GM18868 (cell line): Measurements from ENCODE around the gene ISCA2.

Experiments used
- ATAC-seq: cut with Tn5 transposase; IDR thresholded peaks from one replicate; pipeline ENCODE4 v1.9.1; 2021; ENCODE audit warnings: mild to moderate bottlenecking, moderate library complexity; ENCODE audit not compliant: unreplicated experiment

The ISCA2 gene

GRCh38 chr14:74507085-74507484 is 13.5 kb downstream of the ISCA2 start:
- ATAC-seq, result no peak

DNA sequence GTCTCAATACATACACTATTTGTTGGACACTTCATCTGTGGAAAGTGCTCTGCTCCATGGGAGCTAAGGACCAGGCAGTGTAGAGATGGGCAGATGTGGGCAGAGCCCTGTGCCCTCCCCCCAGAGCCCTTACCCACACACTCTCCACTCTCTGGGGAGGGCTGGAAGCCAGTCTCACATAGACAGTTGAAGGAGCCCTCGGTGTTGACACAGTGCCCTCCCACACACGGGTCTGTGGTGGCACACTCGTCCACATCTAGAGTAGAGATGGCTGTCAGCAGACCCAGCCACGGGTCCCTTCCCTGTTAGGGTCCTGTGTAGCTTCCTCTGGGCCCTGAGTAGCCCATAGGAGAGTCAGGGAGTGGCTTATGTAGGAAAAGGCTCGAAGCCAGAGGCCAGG is 14.3 kb downstream of the ISCA2 start:
- no peak for ATAC-seq

DNA sequence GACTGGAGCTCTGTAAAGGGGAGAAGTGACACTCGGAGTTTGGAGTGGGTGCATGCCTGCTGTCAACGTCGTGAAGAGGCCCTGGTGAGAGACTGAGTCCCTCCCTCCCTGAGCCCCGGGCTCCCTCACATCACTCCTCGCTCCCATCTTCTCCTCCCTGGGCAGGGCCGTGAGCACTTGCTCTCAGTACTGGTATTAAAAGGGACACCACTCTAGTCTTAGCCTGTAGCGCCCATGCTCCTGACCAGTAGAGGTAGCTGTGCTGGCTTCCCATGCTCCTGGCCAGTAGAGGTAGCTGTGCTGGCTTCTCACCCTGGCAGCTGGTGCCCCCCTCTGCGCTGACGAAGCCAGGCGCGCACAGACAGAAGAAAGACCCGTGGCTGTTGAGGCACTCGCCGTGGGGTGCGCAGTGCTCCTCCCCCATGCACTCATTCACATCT is 14.7 kb downstream of the ISCA2 start:
- ATAC-seq, result no peak

GRCh38 chr14:74508844-74509428 is 15.4 kb downstream of the ISCA2 start:
- no peak for ATAC-seq

DNA sequence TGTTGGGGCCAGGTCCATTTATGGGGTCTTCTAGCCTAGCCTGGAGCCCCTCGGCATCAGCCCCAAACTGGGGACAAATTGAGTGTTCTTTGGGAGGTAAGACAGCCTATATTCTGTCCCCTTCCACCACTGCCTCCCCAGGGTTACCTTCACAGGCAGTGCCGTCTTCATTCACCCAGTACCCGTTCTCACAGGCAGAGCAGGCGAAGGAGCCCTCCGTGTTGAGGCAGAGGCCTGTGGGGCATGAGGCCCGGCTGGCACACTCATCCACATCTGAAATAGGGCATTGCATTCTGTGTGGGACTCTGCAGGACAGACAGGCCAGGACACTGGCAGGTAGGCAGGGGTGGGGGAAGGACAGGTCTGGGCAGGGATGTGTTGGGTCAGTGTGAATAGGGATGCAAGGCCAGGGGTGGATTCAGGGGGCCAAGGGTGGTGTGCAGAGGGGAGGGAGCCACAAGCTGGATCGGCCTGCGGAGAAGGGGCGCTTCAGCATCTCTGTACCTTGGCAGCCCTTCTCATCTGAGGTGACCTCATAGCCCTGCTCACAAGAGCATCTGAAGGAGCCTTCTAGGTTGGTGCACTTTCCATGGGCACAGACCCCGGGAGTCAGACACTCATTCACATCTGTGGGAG is 16.1 kb downstream of the ISCA2 start:
- no peak for ATAC-seq

GRCh38 chr14:74510223-74510931 is 16.8 kb downstream of the ISCA2 start:
- no peak for ATAC-seq

- ATAC-seq, result no peak
Observed at GRCh38 chr14:74510959-74511409, 17.4 kb downstream of the ISCA2 start.

- no peak for ATAC-seq
Observed at GRCh38 chr14:74511966-74512830, 18.6 kb downstream of the ISCA2 start.

- no peak for ATAC-seq
Observed at GRCh38 chr14:74514471-74514941, 20.9 kb downstream of the ISCA2 start.

DNA sequence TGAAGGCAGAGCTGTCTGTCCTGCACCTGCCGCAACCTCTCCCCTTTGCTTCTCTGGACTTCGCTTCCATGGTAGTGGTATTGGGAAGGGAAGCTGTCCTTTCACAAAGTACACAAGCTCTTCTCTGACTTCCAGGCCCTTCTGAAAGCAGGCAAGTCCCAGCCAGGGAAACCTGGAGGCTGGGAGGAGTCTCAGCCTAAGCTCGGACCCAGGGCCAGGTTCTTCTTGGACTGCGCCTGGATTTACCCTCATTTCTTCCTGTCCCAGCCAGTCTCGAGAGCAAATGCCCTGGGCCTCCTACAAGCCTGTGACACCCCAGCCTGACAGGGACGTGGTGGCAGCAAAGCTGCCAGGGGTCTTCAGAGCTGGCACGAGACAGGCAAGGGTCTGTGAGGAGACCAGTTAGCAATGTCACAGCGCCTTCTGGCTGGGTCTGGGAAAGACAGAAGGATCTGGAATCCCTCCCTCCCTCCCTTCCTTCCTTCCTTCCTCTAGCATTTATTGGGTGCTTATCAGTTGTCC is 22.4 kb downstream of the ISCA2 start:
- ATAC-seq, result no peak

GRCh38 chr14:74516451-74517160 is 23.0 kb downstream of the ISCA2 start:
- no peak for ATAC-seq

DNA sequence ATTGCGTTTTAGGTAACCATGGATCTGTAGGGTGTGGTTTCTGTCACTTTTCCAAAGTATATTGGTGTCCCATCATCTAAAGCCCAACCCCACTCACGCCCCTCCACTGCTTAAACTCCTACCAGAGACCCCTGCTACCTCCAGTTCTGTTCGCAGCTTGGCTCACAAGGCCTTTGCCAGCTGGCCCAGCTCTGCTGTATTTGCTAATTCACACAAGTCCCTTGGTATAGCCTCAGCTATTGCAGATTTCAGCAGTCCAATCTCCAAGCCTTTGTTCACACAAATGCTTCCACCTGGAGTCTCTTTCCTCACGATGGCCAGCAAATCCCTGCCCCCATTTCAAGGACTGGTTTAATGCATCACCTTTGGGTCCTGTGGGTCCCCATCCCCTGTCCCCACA is 24.2 kb downstream of the ISCA2 start:
- no peak for ATAC-seq

DNA sequence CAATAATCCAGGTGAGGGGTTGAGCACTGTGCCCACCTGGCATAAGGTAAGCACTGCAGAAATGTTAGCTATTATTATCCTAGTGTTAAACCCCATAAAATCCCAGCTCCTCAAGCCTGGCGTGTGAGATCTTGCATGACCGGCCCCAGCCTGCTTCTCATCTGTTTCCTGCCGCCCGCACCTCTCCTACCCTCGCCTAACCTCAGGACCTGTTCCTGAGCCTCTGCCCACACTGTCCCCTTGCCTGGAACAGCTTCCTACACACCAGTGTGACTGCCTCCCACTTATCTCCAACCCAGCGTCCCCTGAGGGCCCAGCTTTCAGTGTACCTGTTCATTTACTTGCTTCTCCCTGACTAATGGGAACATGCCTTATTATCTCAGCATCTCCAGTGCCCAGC is 24.7 kb downstream of the ISCA2 start:
- no peak for ATAC-seq

GRCh38 chr14:74519316-74520074 is 25.9 kb downstream of the ISCA2 start:
- no peak for ATAC-seq

DNA sequence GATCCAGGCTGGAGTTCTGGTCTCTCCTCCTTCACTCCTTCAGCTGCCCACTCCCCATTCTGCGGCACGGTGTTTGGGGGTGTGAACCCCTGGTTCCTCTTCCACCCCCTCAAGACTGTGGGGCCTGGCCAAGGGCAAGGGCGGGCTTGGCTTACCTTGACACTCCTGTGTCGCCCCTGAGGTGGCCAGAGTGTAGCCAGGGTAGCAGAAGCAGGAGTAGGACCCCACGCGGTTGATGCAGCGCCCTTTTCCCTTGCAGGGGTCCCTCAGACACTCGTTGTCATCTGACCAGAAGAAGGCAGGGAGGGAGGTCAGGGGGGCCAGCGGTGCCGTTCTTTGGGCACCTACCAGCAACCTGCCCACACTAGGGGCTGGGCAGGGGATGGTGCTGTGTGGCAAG is 28.2 kb downstream of the ISCA2 start:
- ATAC-seq, result no peak

- ATAC-seq, result no peak
Observed at GRCh38 chr14:74522740-74523139, 29.2 kb downstream of the ISCA2 start.

DNA sequence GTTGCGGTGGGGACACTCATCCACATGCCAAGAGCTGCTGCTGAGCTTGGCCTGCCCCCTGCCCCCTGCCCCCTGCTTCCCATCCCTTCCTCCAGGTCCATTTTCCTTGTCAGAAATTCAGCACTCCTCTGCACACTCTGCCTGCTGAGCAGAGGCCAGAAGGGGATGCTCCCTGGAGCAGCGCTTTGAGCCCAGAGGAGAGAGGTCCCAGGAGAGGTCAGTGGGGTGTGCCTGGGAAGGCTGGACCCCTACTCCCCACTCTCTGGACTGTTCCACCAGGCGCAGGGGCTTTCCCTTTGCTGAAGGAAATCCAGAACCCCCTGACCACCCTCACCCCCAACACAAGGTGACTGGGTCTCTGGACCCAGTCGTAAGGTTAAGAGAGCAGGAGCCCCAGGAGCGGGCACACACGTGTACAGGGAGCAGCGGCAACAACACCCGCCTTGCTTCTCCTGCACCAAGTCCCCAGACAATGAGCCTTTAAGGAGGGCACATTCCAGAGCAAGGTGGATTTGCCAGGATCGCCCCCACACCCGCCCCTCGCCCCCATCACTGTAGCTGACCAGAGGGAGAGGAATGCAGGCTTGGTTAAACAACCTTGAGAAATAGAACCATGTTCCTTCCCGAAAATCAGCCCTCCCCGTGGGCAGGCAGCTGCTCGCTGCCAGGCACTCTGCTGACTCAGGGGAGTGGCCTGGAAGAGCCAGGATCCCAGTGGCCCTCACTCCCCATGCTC is 30.7 kb downstream of the ISCA2 start:
- ATAC-seq, result no peak

DNA sequence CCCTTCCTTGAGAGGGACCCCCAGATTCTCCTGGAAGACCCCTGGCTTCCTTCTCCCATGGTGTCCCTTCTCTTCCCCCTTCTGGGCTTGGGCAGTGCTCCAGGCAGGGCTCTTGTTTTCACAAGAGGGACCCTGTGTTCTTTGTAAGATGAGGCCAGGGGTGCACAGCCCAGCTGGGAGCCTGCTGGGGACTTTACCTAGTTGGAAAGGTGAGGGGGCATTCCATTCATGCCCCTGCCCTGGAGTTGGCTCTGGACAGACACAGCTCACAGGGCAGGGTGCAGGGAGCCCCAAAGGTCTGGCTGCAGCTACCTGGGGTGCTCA is 31.2 kb downstream of the ISCA2 start:
- no peak for ATAC-seq

DNA sequence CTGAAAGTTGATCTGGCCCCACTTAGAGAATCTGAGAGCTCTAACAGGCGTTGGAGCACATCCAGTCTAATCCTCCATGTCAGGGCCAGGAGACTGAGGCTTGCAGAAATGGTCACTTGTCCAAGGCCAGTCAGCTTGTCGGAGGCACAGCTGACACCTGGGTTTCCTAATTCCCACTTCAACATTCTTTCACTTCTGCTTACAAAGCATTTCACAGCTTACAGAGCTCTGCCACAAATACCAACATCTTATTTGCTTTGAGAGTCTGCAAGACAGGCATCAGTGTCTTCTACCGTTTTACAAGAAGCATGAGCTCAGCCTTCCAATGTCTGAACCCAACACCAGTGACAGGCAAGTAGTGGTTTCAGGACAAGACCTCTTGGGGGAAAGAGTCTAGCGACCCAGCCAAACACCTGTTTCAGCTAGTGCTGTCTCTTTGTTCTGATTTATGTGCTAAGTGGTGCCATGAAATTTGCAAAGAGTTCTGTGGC is 31.8 kb downstream of the ISCA2 start:
- ATAC-seq, result no peak
